DMS79 (cell line): Measurements from ENCODE around the gene MRM2.

Experiments
- DNase-seq: peaks from one replicate; lab custom pipeline; 2025; lab: John Stamatoyannopoulos, UW

MRM2 gene

GRCh38 chr7:2247141-2247995, 5.4 kb upstream of the MRM2 start:
- DNase-seq = no peak

- no peak for DNase-seq
Measured at GRCh38 chr7:2245883-2246675, 4.1 kb upstream of the MRM2 start.

- no peak for DNase-seq
Measured at GRCh38 chr7:2244404-2244995, 2.5 kb upstream of the MRM2 start.

GRCh38 chr7:2243458-2243857, 1.5 kb upstream of the MRM2 start:
- no peak for DNase-seq

GRCh38 chr7:2242541-2243429, 780 bp upstream of the MRM2 start:
- no peak for DNase-seq

GRCh38 chr7:2239242-2239641, 2.8 kb downstream of the MRM2 start:
- no peak for DNase-seq

GRCh38 chr7:2237109-2237602, 4.8 kb downstream of the MRM2 start:
- DNase-seq = peak; percentile 93

- DNase-seq = no peak
Measured at GRCh38 chr7:2233926-2234325, 8.1 kb downstream of the MRM2 start.

GRCh38 chr7:2232766-2233520, 9.1 kb downstream of the MRM2 start, which contains the start of gene MAD1L1:
Gene MAD1L1, minus strand, starts transcription at chr7:2232945. Its CDS starts 2,812 bp downstream, at chr7:2230133.
- peak; percentile 54 for DNase-seq

- no peak for DNase-seq
Measured at GRCh38 chr7:2231992-2232765, 9.8 kb downstream of the MRM2 start.

- no peak for DNase-seq
Measured at GRCh38 chr7:2230882-2231281, 11.1 kb downstream of the MRM2 start.

- DNase-seq = no peak
Measured at GRCh38 chr7:2230226-2230625, 11.8 kb downstream of the MRM2 start.

GRCh38 chr7:2229467-2229866, 12.5 kb downstream of the MRM2 start:
- no peak for DNase-seq

GRCh38 chr7:2228921-2229320, 13.1 kb downstream of the MRM2 start:
- no peak for DNase-seq

- no peak for DNase-seq
Measured at GRCh38 chr7:2227699-2228098, 14.3 kb downstream of the MRM2 start.

- DNase-seq = no peak
Measured at GRCh38 chr7:2225830-2226229, 16.2 kb downstream of the MRM2 start.

GRCh38 chr7:2225336-2225735, 16.7 kb downstream of the MRM2 start:
- DNase-seq = peak; percentile 82

- DNase-seq = peak; percentile 84
Measured at GRCh38 chr7:2224934-2225333, 17.1 kb downstream of the MRM2 start.

GRCh38 chr7:2224491-2224928, 17.5 kb downstream of the MRM2 start:
- DNase-seq = no peak

- no peak for DNase-seq
Measured at GRCh38 chr7:2223321-2223720, 18.7 kb downstream of the MRM2 start.
